GM12892 (cell line): ENCODE results near the gene TRAF3IP3.

Experiments used
- DNase-seq: peaks from one replicate; pipeline ENCODE4 v3.0.0; 2011; ENCODE audit not compliant: insufficient read length
- FAIRE-seq: peaks from 2 replicates; lab custom pipeline; 2011; peaks lifted over from hg19 to GRCh38; lab: Jason Lieb, UNC
- POLR2A ChIP-seq: IDR thresholded peaks from 2 replicates; pipeline ENCODE4 v1.6.1; 2011; ENCODE audit warnings: low read depth, low read length, control low read depth
- POLR2AphosphoS5 ChIP-seq: IDR thresholded peaks from 2 replicates; pipeline ENCODE4 v1.6.1; 2011; ENCODE audit warnings: low read depth, low read length, control low read depth
- TAF1 ChIP-seq: IDR thresholded peaks from 2 replicates; pipeline ENCODE4 v1.6.1; 2011; ENCODE audit warnings: low read depth, mild to moderate bottlenecking, control low read depth, low read length, borderline replicate concordance

TRAF3IP3 gene

GRCh38 chr1:209742409-209743144 lies 13.3 kb upstream of the TRAF3IP3 start:
- DNase-seq = no peak
- no peak for TF ChIP-seq TAF1
- no peak for TF ChIP-seq POLR2AphosphoS5
- no peak for TF ChIP-seq POLR2A
- FAIRE-seq = no peak

DNA sequence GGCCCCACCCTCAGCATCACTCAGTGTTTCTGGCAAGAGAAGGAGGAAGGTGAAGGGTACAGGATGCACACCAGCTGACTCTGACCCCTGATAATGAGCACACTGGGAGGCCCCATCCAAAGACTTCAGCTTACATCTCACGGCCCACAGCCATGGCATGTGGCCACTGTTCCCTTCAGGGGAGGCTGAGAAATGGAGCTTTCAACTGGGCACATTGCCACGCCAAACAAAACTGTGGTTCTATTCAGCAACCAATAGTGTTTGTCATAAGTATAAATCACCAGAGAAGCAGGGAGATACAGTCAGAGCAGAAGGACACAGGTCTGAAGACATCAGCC lies 12.7 kb upstream of the TRAF3IP3 start:
- DNase-seq (no peak), FAIRE-seq (peak; percentile 17)
- no peak for TF ChIP-seq TAF1
- no peak for TF ChIP-seq POLR2A
- TF ChIP-seq POLR2AphosphoS5 = no peak

- TF ChIP-seq POLR2A (no peak), POLR2AphosphoS5 (no peak), TAF1 (no peak)
- no peak for FAIRE-seq
- no peak for DNase-seq
Observed at GRCh38 chr1:209746451-209747165, 9.2 kb upstream of the TRAF3IP3 start.

- TF ChIP-seq TAF1 = no peak
- no peak for TF ChIP-seq POLR2AphosphoS5
- FAIRE-seq (peak; percentile 99), DNase-seq (peak; percentile 66)
Observed at GRCh38 chr1:209747580-209748262, 8.1 kb upstream of the TRAF3IP3 start.

- no peak for DNase-seq
- FAIRE-seq = no peak
- TF ChIP-seq POLR2A = no peak
- TF ChIP-seq TAF1 = no peak
- no peak for TF ChIP-seq POLR2AphosphoS5
Observed at GRCh38 chr1:209748620-209749019, 7.2 kb upstream of the TRAF3IP3 start.

- FAIRE-seq (no peak), DNase-seq (no peak)
- no peak for TF ChIP-seq POLR2AphosphoS5
- TF ChIP-seq POLR2A = no peak
- no peak for TF ChIP-seq TAF1
Observed at GRCh38 chr1:209749205-209749604, 6.6 kb upstream of the TRAF3IP3 start.

DNA sequence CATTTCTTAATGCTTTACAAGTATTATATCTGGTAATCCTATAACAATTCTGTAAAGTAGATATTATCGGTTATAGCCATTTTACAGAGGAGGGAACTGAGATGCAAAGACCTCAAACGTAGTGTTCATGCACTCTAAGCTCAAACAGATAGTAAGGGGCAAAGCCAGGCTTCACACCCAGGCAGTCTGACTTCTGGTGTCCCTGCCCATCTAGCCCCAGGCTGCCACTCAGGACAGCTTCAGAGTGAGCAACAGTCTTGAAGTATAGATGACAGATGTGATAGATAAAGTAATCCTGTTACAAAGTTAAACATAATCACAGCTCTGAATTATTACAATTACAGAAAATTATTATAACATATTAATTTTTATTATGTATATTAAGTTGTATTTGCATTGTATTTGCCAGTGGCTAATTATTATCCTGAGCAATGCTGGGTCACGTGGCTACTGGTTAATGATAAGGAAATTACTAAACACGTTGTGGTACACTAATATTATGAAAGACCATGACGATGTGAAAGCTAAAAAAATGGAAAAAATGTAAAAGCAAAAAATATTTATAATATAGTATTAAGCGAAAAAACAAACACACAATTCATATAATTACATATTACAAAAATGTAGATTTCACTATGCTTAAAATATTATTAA lies 6.1 kb upstream of the TRAF3IP3 start:
- DNase-seq (no peak), FAIRE-seq (no peak)
- TF ChIP-seq POLR2A = no peak
- no peak for TF ChIP-seq POLR2AphosphoS5
- TF ChIP-seq TAF1 = no peak

- TF ChIP-seq TAF1 = no peak
- 0 out of 2 replicates have a peak, but pooled peaks have one; percentile 36 for TF ChIP-seq POLR2AphosphoS5
- DNase-seq (no peak), FAIRE-seq (peak; percentile 91)
Observed at GRCh38 chr1:209751627-209752231, 4.1 kb upstream of the TRAF3IP3 start.

- peak; percentile 33 for FAIRE-seq
- no peak for DNase-seq
- no peak for TF ChIP-seq TAF1
Observed at GRCh38 chr1:209752890-209753289, 3.0 kb upstream of the TRAF3IP3 start.

- TF ChIP-seq POLR2A (no peak), POLR2AphosphoS5 (no peak)
- no peak for DNase-seq
- peak; percentile 54 for FAIRE-seq
Observed at GRCh38 chr1:209755256-209755655, 597 bp upstream of the TRAF3IP3 start.

DNA sequence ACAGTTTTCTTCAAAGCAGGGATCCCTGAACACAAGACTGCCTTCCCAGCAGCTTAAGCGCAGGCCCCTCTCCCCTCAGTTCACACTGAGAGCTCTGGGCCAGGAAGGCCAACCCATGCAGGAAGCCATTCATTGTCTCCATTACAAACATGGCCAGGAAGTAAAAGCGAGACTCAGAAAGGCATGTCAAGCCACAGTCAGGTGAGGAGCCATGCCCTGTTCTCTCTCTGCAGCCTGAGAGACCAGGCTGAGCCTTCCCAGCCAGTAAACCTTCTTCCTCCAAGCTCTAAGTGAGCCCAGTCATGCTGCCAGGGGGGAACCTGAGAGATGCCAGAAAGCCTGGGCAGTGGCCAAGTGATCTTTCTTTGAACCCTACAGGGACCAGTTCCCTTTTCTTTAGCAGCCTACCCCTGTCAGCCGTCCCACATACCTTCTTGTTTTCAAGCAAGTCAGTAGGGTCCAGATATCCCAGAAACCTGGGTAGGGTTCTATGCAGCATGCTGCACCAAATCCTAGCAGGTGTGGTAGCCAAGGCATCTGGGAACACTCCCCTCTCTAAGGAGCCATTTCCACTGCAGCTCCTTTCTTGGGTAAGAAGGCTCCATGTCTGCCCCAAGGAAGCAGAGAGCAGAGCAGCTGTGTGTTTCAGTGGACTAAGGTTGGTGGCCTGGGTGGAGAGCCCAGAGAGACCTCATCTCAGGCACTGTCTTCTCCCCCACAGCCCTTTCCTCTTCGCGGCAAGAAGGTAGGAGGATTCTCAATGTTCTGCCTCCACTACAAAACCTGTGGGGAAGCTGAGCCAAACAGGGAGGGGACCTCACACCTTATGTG lies 977 bp downstream of the TRAF3IP3 start:
- TF ChIP-seq POLR2AphosphoS5 = peak; percentile 47; the same call in 1 of the 2 replicates
- no peak for TF ChIP-seq TAF1
- 0 out of 2 replicates have a peak, but pooled peaks have one; percentile 32 for TF ChIP-seq POLR2A
- DNase-seq (no peak), FAIRE-seq (peak; percentile 83)
